Hepatocyte (in vitro differentiated cells): Measurements from ENCODE around the gene BLVRB.

ENCODE experiments used
- CTCF ChIP-seq: fragments of 200-600 bp; sonication (generic); IDR thresholded peaks from 2 replicates; pipeline ENCODE4 v1.5.1; 2016; ENCODE audit warnings: antibody characterized with exemption, mild to moderate bottlenecking; ENCODE audit not compliant: poor library complexity
- EZH2 ChIP-seq: fragments of 200-600 bp; sonication (generic); IDR thresholded peaks from 2 replicates; pipeline ENCODE4 v1.6.1; 2016; ENCODE audit warnings: antibody characterized with exemption, mild to moderate bottlenecking, borderline replicate concordance
- EZH2phosphoT487 ChIP-seq: fragments of 200-600 bp; sonication (generic); IDR thresholded peaks from one replicate; pipeline ENCODE4 v1.6.1; 2018; ENCODE audit warnings: antibody characterized with exemption, mild to moderate bottlenecking, low read depth, moderate library complexity; ENCODE audit not compliant: unreplicated experiment, severe bottlenecking

DNA sequence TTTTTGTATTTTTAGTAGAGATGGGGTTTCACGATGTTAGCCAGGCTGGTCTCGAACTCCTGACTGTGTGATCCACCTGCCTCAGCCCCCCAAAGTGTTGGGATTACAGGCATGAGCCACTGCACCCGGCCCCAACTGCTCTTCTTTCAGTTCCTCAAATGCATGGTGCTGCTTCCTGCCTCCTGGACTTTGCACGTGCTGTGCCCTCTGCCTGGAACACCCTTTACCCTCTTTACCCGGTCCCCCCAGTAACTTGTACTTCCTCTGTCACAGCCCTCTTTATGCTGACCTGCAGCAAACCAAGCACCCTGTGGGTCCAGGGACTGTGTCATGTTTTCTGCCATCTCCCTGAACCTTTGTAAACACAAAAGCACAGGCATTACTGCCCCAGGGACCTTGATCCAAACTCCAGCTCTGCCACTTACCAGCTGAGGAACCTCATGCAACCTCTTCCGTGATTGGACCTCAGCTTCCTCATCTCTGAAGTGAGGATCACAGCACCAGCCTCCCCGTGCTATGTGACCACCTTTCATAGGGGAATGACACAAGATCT, 3.8 kb downstream of the BLVRB start:
- no peak for TF ChIP-seq CTCF
- no peak for TF ChIP-seq EZH2
- TF ChIP-seq EZH2phosphoT487 = no peak
